Measurements from ENCODE around the gene PKD2. TPM values are rescaled to one million over a fixed set of nuclear protein-coding genes. Genes with fewer than 3 reads are reported as not detected.

The PKD2 gene
- total and polyA plus RNA-seq, 2 experiments from 2014 or later, result 17.8 to 36.7 TPM

DNA sequence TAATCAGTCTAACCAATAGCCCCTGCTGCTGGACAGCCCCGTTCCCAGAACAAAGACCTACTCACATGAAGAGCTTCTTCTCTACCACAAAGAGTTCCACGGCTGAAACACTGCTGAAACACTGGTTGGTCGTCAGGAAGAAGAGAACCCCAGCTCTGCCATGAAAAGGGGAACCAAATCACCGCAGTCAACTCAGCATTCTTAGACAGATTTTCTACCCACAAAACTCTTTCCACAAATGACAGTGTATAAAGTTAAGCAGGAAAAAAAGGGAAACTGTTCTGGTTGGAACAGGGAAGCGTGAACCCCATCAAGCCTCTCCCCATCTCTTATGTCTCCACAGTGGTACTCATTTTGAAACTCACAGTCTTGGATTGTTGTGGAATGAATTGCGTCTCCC is 93.7 kb downstream of the PKD2 start:
- no peak for DNase-seq (ENCODE audit: low spot score)
- no peak overlapping the region for H3K4me3 ChIP-seq
- no peaks in the 10 kb centered on the region for H4K20me1 ChIP-seq (ENCODE audit: insufficient read depth, poor library complexity, severe bottlenecking)
- no peaks in the 10 kb centered on the region for H3K79me2 ChIP-seq
- H3K27ac ChIP-seq, result no peak overlapping the region
- no peak overlapping the region for H3K4me2 ChIP-seq
- H2AFZ ChIP-seq, result no peak overlapping the region
- TF ChIP-seq EZH2phosphoT487 (IDR thresholded peaks at IDR 0.05; ENCODE audit: low read depth, severe bottlenecking, unreplicated experiment) (no peak), EZH2 (IDR thresholded peaks at IDR 0.05; ENCODE audit: borderline replicate concordance) (no peak)
- TF ChIP-seq, protein P1, sequence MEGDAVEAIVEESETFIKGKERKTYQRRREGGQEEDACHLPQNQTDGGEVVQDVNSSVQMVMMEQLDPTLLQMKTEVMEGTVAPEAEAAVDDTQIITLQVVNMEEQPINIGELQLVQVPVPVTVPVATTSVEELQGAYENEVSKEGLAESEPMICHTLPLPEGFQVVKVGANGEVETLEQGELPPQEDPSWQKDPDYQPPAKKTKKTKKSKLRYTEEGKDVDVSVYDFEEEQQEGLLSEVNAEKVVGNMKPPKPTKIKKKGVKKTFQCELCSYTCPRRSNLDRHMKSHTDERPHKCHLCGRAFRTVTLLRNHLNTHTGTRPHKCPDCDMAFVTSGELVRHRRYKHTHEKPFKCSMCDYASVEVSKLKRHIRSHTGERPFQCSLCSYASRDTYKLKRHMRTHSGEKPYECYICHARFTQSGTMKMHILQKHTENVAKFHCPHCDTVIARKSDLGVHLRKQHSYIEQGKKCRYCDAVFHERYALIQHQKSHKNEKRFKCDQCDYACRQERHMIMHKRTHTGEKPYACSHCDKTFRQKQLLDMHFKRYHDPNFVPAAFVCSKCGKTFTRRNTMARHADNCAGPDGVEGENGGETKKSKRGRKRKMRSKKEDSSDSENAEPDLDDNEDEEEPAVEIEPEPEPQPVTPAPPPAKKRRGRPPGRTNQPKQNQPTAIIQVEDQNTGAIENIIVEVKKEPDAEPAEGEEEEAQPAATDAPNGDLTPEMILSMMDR (IDR thresholded peaks at IDR 0.05; ENCODE audit: poor library complexity), result no peak
- H3K27me3 ChIP-seq, result no peaks in the 10 kb centered on the region
- no peaks in the 10 kb centered on the region for H3K4me1 ChIP-seq (ENCODE audit: insufficient read depth)
- WGBS (ENCODE audit: low lambda C conversion rate, missing lambda C conversion rate), result 91% methylated on average over 6 of the region's 6 CpGs
- H3K36me3 ChIP-seq (replicated peaks; ENCODE audit: insufficient read depth, low read depth), result no peaks in the 10 kb centered on the region
- no peaks in the 10 kb centered on the region for H3K9me3 ChIP-seq (ENCODE audit: low read depth)
- no peaks in the 10 kb centered on the region for H3K9me2 ChIP-seq (replicated peaks; ENCODE audit: insufficient read depth)

DNA sequence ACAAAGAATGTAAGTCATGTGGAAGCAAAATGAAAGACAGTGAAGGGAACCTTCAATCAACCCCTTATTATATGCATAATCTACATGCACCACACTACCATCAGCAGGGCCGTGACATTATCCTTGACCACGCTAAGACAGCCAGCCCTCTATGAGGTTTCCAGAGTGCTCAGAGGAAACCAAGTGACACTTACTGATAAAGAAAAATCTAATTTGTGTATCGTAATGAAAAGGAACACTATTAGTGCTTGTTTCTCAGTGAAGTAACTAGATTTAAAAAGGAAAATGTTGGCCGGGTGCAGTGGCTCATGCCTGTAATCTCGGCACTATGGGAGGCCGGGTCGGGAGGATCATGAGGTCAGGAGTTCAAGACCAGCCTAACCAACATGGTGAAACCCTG is 94.6 kb downstream of the PKD2 start:
- Histone ChIP-seq H2AFZ (no peak overlapping the region), H3K27ac (no peak overlapping the region), H3K79me2 (no peaks in the 10 kb centered on the region), H3K9me2 (replicated peaks; ENCODE audit: insufficient read depth) (no peaks in the 10 kb centered on the region), H3K27me3 (no peaks in the 10 kb centered on the region), H3K4me1 (ENCODE audit: insufficient read depth) (peaks cover 3% of the 10 kb centered on the region), H3K4me2 (no peak overlapping the region), H3K9me3 (ENCODE audit: low read depth) (no peaks in the 10 kb centered on the region), H3K36me3 (replicated peaks; ENCODE audit: insufficient read depth, low read depth) (no peaks in the 10 kb centered on the region), H4K20me1 (ENCODE audit: insufficient read depth, poor library complexity, severe bottlenecking) (no peaks in the 10 kb centered on the region), H3K4me3 (no peak overlapping the region)
- TF ChIP-seq, protein P1 (IDR thresholded peaks at IDR 0.05; ENCODE audit: poor library complexity), result no peak
- TF ChIP-seq EZH2 (IDR thresholded peaks at IDR 0.05; ENCODE audit: borderline replicate concordance) (no peak), EZH2phosphoT487 (IDR thresholded peaks at IDR 0.05; ENCODE audit: low read depth, severe bottlenecking, unreplicated experiment) (no peak)
- WGBS (ENCODE audit: low lambda C conversion rate, missing lambda C conversion rate), result 94% methylated on average over 7 of the region's 7 CpGs
- no peak for DNase-seq (ENCODE audit: low spot score)

DNA sequence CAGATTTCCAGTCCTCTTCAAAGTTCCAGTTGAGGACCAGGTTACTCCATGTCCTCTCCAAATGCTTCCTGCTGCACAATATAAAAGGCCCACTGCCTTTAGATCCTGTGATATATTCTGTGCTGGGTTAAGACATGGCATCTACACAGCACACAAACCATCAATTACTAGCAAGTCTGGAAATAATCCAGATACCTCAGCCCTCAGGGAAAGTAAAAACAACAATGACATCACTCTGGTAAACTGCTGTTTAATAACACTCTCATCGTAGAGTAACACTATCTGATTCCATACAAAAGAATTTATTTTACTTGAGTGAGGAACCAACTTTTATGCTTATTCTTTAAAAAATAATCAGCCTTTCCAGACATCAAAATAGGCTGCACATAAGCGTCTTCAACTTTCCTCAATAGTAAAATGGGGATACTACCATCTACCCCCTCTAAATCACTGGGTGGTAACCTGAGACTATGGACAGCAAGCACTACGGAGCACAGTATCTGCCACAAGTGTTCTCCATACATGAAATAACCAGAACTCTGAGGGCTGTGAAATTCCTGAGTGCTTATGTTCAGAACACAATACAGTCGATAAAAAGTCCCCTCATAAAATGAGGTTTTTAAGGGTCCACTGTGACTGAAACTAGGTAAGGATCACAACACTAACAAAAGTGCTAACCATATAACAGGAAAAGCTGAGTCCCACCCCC is 97.6 kb downstream of the PKD2 start:
- Histone ChIP-seq H3K27ac (peak overlapping the region; percentile 4), H3K4me2 (no peak overlapping the region), H3K79me2 (no peaks in the 10 kb centered on the region), H3K27me3 (no peaks in the 10 kb centered on the region), H3K9me2 (replicated peaks; ENCODE audit: insufficient read depth) (no peaks in the 10 kb centered on the region), H3K9me3 (ENCODE audit: low read depth) (no peaks in the 10 kb centered on the region), H3K4me1 (ENCODE audit: insufficient read depth) (peaks cover 22% of the 10 kb centered on the region), H3K4me3 (no peak overlapping the region), H4K20me1 (ENCODE audit: insufficient read depth, poor library complexity, severe bottlenecking) (no peaks in the 10 kb centered on the region), H2AFZ (no peak overlapping the region), H3K36me3 (replicated peaks; ENCODE audit: insufficient read depth, low read depth) (no peaks in the 10 kb centered on the region)
- DNase-seq (ENCODE audit: low spot score), result peak; percentile 14
- WGBS (ENCODE audit: low lambda C conversion rate, missing lambda C conversion rate), result 42% methylated on average over 4 of the region's 4 CpGs
- TF ChIP-seq EZH2phosphoT487 (IDR thresholded peaks at IDR 0.05; ENCODE audit: low read depth, severe bottlenecking, unreplicated experiment) (no peak), EZH2 (IDR thresholded peaks at IDR 0.05; ENCODE audit: borderline replicate concordance) (no peak)
- TF ChIP-seq, protein P1 (IDR thresholded peaks at IDR 0.05; ENCODE audit: poor library complexity), result no peak

Data from hepatocyte (in vitro differentiated cells).